T follicular helper cell (primary cell): ENCODE results near the gene TMEM38B.
"Not testable (repeated sequence)": the region's sequence is repeated elsewhere in the genome, so short reads cannot be mapped to it uniquely, and the experiment has no call there.

Experiments
- DNase-seq: peaks from one replicate; pipeline ENCODE4 v3.0.0-alpha.2; 2020; ENCODE audit warnings: low read depth

Gene TMEM38B

DNA sequence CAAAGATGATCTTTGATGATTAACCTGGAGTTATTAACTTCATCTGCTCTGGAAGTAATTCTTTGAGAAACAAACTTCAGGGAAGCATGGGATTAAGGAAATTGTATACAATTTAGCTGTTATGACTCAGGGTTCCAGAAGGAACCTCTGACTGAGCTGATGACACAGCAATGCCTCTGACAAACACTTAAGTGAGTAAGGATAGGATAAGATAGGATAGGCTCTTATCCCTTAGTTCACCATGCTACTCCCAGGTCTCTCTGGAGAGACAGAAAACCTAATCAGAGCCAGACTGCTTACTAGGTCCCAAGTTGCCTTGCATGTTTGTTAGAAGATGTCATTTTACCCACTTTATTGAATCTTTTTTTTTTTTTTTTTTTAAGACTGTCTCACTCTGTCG lies 12.6 kb upstream of the TMEM38B start:
- DNase-seq = no peak

DNA sequence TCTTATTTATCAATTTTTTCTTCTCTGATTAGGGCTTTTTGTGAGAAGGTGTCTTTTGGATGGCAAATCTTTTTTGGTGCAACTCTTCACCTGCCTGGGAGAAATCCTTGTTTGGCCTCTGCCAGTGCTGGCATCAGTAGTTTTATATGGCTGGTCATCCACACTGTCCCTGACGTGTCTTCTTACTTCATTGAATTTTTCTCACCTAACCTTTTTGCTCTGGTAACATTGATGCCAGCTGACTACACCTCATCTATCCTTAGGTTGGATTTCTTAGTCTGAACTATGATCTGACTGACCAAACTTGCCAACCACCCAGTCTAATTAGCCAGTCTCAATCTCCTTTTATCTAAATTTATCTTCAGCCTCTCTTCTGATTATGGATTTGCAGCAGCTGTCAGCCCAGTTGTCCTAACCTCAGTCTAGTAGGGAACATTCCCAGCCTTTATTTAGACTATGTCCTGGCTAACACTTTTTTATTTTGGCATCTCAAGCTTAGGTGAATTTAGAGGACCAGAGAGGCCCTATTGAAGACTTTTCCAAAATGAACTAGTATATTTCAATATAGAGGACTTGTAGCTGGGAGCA lies 10.6 kb upstream of the TMEM38B start:
- no peak for DNase-seq

DNA sequence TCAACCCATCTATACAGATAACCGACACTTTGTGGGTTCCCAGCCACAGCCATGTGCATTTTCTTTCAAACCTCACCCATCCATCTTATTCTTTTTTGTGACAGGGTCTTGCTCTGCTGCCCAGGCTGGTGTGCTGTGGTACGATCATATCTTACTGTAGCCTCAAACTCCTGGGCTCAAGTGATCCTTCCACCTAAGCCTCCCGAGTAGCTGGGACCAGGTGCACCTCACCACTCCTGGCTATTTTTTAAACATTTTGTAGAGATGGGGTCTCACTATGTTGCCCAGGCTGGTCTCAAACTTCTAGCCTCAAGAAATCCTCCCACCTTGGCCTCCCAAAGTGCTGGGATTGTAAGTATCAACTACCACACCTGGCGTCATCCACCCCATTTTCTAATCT lies 7.4 kb upstream of the TMEM38B start:
- DNase-seq = no peak

DNA sequence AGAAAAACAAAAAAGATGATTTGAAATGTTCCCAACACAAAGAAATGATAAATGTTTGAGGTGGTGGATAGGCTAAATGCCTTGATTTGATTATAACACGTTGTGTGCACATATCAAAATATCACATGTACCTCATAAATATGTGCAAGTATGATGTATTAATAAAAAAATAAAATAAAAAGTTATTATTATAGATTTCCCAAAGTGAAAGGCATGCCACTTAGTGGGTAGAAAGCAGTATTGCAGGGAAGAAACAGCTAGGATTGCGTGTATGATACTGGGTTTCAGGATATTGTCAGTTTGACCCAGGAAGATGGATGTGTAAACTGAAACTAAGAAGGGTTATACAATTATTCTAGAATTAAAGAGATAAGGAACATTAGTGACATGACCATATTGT lies 3.6 kb upstream of the TMEM38B start:
- DNase-seq = no peak

DNA sequence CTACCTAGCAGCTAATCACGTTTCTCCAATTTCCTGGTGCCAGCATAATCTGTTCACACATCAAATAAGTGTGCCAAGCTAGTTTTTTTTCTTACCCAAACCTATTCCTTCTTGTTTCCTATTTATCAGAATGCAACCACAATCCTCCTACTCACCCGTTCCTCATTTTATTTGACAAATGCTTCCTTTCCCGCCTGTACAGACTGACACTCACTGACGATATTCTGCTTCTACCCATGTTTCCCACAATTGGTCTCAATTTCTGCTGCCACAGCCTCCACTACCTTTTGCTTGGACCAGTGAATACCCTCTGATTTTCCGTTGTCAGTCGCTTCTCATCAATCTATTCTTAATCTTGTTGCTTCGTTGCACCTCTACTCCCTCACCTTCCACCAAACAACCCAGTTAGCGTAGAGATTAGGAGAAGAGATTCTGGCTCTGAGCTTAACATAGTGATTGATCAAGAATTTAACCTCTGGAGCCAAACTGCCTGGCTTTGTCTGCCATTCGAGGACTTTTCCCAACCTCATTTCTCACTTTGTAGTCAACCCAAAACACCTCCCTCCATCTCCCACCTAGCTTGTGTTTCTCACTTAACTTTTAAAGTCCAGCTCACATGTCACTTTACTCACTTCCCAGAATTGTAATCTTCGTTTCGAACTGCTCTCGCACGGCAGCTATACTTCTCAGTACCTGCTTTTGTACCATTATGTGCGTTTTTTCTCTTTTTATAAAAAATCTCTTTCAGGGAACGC lies 729 bp upstream of the TMEM38B start:
- no peak for DNase-seq

DNA sequence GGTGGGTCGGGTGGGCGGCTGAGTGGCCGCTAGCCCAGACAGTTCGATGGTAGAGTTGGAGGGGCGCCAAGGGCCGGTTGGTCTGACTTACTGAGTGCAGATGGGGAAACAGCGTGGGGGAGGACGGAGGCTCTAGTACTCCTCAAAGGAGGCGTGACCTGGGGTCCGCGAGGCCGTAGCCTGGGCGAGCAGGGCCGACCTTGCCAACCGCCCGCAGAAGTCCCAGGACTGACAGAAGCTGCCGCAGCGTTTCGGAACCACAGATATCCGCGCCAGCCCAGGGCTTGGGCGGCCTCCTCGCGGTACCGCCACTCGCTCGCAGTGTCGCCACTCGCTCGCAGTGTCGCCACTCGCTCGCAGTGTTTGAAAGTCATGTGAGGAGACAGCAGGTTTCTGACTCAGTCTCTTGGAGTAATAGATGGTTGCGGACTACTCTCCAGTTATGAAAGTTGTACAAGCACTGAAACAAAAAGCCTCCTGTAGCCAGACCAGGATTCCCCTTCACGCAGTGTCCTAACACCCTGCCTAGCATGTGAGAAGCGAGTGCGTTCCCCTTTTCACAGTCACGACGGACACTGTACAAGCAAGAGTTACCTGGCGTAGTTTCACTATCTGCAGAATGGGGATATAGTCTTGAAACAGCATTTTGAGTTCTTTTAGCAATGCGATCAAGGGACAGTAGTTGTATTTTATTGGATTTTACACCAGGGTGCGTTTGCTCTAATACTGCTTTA lies 674 bp downstream of the TMEM38B start:
- peak; percentile 19 for DNase-seq

DNA sequence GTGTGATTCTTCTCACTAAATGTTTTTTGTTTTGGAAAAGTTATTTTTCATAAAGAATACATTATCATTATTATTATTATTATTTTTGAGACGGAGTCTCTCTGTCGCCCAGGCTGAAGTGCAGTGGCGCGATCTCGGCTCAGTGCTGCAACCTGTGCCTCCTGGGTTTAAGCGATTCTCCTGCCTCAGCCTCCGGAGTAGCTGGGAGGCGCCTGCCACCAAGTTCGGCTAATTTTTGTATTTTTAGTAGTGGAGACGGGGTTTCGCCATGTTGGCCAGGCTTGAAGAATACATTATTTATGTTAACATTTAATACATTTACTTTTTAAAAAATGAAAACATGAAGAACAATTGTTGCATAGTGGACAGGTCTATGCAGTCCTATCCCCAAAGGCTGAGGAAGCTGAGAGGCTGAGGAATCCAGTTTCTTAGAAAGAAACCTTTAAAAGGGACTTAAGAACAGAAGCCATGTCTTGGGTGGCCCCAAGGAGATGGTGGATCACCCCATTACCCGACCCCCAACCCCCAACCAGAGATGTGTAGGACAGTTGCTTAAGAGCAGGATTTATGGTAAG lies 2.0 kb downstream of the TMEM38B start:
- DNase-seq = no peak

DNA sequence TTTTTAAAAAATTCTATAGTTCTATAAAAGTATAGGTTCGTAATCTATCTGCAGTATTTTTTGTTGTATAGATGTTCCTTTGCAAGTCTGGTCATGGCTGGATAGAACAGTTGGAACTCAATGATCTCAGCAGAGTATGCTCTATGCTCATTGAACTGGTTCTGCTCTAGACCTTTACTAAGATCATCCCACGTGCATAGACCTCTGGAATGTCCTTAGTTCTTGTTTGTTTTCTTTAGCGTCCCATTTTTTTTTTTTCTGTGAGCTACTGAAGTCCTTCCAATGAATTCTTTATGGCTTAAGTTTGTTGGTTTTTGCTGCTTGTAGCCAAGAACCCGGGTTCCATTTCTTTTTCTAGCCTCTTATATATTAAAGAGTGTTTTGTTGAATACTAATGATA lies 3.5 kb downstream of the TMEM38B start:
- no peak for DNase-seq

DNA sequence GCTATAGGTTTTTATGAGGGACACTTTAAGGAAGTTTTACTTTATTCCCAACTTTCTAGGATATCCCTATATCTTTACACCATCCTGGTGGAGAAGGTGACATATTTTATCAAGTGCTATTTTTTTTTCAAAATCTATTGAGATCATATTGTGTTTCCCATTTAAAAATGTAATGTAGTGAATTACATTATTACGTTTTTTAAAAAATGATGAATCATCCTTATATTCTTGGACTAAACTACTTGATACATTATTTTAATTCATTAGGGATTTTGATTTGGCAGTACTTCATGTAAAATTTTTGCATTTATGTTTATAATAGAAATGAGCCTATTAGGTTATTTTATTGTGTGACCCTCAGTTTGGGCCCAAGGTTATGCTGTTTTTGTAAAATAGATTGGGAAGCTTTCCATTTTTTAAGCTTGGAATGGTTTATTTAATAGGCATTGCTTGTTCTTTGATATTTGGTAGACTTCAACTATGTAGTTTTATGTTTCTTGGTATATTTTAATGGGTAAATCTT lies 4.1 kb downstream of the TMEM38B start:
- no peak for DNase-seq

DNA sequence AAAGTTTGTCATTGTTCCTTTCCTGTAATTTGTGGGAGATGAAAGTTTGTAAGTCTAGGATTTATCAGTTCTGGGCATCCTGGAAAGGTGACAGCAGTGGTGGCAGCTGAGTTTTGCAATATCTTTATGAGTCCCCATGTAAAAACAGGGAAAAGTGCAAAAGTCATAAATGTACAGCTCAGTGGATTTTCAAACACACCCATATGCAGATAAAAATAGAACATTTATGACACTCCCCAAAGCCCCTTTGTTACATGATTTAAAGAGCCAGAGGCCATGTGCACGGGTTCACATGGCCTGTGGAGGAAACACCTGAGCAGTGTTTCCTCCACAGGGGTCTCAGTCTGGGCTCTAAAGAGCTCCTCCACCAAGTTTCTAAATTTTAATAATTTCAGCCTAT lies 6.3 kb downstream of the TMEM38B start:
- no peak for DNase-seq

DNA sequence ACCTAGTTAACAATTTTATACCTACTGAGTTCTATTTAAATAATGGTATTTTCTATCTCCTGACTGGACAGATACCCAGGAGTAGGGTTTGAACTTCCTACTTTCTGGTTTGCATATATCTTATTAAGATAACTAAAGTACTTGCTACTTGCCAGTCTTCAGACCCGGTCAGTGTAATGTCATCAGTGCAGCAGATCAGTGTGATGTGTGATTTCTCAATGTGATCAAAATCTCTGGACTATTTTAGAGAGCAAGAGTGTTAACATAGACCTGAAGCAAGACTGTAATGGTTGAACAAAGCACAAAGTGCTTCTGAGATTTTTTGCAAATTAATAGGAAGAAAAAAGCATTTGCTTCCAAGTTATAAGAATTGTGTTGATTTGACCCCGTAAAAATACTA lies 6.8 kb downstream of the TMEM38B start:
- DNase-seq = no peak

DNA sequence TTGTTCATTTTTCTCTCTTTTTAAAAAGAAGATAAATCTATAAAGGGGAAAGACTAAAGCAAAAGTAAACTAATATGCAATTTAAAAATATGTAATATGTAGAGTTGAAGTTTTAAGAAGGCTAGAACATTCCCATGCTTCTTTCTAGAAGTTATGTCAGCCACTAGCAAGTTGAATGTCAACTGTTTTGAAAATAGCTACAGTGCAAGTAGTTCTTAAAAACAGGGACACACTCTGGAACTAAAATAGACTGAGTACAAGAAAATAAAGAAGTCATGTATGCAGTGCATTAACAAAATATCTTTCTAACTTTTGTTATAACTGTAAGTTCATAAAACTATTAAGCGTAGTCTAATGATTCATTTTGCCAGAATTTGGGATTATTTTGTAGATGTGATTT lies 7.9 kb downstream of the TMEM38B start:
- no peak for DNase-seq

DNA sequence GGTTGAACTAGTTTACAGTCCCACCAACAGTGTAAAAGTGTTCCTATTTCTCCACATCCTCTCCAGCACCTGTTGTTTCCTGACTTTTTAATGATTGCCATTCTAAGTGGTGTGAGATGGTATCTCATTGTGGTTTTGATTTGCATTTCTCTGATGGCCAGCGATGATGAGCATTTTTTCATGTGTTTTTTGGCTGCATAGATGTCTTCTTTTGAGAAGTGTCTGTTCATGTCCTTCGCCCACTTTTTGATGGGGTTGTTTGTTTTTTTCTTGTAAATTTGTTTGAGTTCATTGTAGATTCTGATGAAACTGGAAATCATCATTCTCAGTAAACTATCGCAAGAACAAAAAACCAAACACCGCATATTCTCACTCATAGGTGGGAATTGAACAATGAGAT lies 9.3 kb downstream of the TMEM38B start:
- DNase-seq = not testable (repeated sequence)

DNA sequence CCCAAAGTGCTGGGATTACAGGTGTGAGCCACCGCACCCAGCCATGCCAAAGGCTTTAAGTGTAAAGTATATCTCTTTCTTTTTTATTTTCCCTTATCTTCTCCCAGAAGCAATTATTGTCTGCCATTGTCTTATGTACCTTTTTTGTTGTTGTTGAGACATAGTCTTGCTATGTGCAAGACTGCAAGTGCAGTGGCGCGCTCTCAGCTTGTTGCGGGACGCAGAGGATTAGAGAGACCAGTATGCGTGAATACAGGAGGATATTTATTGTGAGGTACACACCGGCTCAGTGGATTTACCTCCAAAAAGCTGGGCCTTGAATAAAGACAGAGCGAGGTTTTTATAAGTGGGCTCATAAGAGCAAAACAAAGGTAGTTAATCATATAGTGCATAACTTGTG lies 11.8 kb downstream of the TMEM38B start:
- DNase-seq = no peak

DNA sequence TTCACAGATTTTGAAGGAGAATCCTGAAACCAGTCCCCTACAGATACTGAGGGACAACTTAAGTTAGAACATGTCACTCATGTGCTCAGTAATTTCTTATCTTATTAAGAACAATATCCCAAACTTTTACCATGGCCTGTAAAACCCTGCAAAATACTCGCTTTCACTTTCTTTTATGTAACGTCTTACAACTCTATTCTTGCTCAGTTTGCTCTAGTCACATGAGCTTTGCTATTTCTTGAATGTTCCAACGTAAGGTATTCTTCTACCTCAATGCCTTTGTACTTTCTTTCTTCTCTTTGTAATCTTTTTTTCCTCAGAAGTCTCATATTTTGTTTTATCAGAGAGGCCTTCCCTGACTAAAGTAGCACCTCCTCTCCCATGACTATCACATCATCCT lies 14.1 kb downstream of the TMEM38B start:
- no peak for DNase-seq

DNA sequence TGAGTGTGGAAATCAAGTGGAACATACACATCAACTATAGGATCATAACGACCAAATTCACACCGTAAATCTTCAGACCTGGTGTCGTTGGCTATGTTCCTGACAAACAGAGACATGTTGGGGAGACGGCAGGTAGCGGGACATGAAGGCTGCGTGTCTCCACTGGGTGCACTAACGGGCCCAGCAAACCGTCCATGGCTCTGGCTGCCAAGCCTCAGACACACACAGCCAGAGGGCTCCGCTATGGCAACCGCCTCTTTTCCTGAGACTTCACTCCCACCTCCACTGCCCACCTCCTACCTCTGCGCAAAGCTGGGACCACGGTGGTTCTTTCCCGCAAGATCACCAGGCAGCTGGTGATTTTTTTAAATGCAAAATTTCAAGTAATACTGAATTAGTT lies 16.3 kb downstream of the TMEM38B start:
- no peak for DNase-seq

DNA sequence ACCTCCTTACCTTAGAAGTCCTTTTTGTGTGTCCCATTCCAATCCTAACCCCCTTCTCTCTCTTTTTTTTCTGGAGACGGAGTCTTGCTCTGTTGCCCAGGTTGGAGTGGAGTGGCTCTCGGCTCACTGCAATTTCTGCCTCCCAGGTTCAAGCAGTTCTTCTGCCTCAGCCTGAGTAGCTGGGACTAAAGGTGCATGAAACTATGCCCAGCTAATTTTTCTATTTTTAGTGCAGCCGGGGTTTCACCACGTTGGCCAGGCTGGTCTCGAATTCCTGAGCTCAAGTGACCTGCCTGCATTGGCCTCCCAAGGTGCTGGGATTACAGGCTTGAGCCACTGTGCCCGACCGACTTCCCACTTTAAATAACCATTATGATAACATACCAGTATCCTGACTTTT lies 17.5 kb downstream of the TMEM38B start:
- no peak for DNase-seq

DNA sequence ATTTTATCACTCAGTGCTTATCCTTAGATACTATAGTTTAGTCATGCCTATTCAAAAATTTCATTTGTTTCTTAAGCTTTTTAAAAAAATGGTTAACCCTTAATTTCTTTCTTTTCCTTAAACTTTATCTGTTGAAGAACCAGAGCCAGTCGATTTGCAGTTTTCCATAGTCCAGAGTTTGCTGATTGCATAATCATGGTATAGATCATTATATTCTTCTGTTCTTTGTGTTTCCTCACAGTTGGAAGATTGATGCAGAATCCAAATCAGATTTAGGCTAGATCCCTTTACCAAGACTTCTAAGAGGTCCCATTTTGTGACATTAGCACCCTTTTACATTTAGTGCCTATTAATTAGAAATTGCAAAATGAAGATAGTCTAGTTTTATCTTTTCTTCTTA lies 18.0 kb downstream of the TMEM38B start:
- no peak for DNase-seq

DNA sequence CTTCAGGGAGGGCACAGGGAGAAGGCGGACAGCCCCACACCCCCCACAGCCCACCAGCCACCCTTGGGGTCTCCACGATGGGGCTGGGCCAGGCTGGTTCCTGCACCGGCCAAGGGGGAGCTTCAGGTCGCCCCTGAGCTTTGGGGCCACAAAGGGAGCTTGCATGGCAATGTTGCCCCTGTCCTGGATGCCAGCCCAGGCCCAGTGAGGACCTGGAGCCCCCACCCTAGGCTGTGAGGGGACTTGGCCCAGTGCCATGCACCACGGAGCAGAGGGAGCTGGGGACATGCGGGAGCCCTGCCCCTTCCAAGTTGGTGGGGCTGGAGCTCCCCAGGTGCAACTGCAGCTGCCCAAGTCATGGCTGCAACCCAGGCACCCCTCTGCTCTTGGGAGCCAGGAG lies 18.4 kb downstream of the TMEM38B start:
- no peak for DNase-seq

DNA sequence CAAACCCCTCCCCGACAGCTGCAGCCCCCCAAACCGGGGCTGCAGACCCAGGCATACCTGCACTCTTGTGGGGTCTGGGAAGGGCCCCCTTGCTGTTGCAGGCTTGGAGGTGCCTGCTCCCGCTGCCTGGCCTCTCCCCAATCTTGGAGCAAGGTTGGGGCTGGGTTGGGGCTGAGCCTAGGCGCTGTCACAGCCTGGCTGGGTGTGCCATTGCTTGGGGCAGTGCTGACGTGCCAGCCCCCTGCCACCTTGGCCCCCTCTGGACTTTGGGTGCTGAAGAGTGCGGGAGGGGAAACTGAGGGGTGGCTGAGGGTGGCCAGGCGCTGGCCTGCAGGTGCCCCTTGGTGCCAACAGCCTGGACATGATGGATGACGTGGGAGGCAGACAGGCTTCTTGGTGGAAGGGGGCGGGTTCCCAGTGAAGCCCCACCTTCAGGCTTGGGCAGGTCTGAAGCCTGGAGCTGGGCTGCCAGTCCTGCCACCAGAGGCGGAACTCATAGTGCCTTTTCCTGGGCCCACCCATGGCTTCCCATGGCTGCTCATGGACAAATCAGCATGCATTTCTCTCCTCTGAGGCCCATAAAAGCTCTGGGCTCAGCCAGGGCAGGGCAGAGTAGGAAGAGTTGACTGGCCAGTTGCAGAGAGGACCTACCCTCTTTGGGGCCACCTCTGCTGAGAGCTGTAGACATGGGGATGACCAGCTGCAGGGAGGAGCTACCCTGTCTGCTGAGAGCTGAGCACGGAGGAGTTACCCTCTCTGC lies 19.1 kb downstream of the TMEM38B start:
- no peak for DNase-seq

DNA sequence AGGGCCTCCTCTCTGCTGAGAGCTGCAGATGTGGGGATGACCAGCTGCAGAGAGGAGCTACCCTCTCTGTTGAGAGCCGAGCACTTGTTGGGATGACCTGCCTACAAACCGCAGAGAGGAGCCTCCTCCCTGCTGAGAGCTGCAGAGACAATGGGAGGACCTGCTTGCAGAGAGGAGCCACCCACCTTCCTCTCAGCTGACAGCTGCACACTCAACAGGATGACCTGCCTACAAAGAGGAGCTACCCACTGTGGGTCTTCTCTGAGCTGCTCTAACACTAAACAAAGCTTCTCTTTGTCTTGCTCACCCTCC lies 19.6 kb downstream of the TMEM38B start:
- no peak for DNase-seq

DNA sequence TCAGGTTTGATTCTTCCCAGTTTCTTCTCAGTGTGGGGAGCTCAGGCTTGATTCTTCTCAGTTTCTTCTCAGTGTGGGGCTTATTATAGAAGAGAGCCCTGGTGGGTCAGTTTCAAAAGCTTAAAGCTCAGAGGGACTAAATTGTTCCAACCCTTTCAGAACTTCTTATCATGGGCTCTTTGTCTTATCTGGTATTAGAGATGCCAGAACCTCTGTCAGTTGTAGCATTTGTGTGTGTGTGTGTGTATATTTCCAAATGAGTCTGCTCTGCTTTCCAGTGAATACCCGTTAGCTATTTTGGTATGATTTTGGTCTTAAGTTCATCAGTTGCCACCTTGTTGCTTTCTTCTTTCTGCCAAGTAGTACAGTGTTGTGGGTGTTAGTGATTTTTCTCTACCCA lies 21.8 kb downstream of the TMEM38B start:
- DNase-seq = no peak
